Mesendoderm (in vitro differentiated cells): ENCODE data around the gene CAMTA1.

ENCODE experiments used
- DNase-seq: peaks from one replicate; pipeline ENCODE4 v3.0.0; 2013
- H2AK5ac ChIP-seq: 2 replicates; pipeline ENCODE4 v1.6.1; 2013; ENCODE audit warnings: low read length, inconsistent platforms
- H2BK120ac ChIP-seq: 2 replicates; pipeline ENCODE4 v1.6.1; 2013; ENCODE audit warnings: low read depth, mild to moderate bottlenecking, low read length, moderate library complexity, mixed read lengths
- H2BK15ac ChIP-seq: replicated peaks from 2 replicates; pipeline ENCODE4 v1.6.1; 2013; ENCODE audit warnings: low read depth, mild to moderate bottlenecking, moderate library complexity
- H2BK5ac ChIP-seq: 2 replicates; pipeline ENCODE4 v1.6.1; 2013; ENCODE audit warnings: low read length, inconsistent platforms
- H3K18ac ChIP-seq: 2 replicates; pipeline ENCODE4 v1.6.1; 2013; ENCODE audit warnings: mild to moderate bottlenecking, low read length, mixed read lengths
- H3K23ac ChIP-seq: one replicate; pipeline ENCODE4 v1.6.1; 2013; ENCODE audit warnings: low read length
- H3K27ac ChIP-seq: 2 replicates; pipeline ENCODE4 v1.5.1; 2013; ENCODE audit warnings: low read depth, mild to moderate bottlenecking, inconsistent platforms, low read length, moderate library complexity
- H3K27me3 ChIP-seq: 2 replicates; pipeline ENCODE4 v1.6.1; 2013; ENCODE audit warnings: low read length, control low read depth, mild to moderate bottlenecking, inconsistent platforms; ENCODE audit not compliant: insufficient read depth, poor library complexity
- H3K36me3 ChIP-seq: 2 replicates; pipeline ENCODE4 v1.6.1; 2013; ENCODE audit warnings: low read length, inconsistent platforms; ENCODE audit not compliant: control insufficient read depth, insufficient read depth
- H3K4ac ChIP-seq: one replicate; pipeline ENCODE4 v1.6.1; 2013; ENCODE audit warnings: low read depth, mild to moderate bottlenecking, low read length, moderate library complexity
- H3K4me1 ChIP-seq: 2 replicates; pipeline ENCODE4 v1.6.1; 2013; ENCODE audit warnings: low read depth, low read length, inconsistent platforms; ENCODE audit not compliant: control insufficient read depth
- H3K4me2 ChIP-seq: 2 replicates; pipeline ENCODE4 v1.6.1; 2013; ENCODE audit warnings: low read length
- H3K4me3 ChIP-seq: 2 replicates; pipeline ENCODE4 v1.5.1; 2013; ENCODE audit warnings: mild to moderate bottlenecking, low read length
- H3K56ac ChIP-seq: one replicate; pipeline ENCODE4 v1.6.1; 2013; ENCODE audit warnings: low read length
- H3K79me1 ChIP-seq: 2 replicates; pipeline ENCODE4 v1.6.1; 2013; ENCODE audit warnings: low read length, inconsistent platforms
- H3K79me2 ChIP-seq: 2 replicates; pipeline ENCODE4 v1.6.1; 2013; ENCODE audit warnings: mild to moderate bottlenecking, low read length; ENCODE audit not compliant: control insufficient read depth, insufficient read depth
- H3K9ac ChIP-seq: 2 replicates; pipeline ENCODE4 v1.6.1; 2013; ENCODE audit warnings: low read length, inconsistent platforms
- H4K5ac ChIP-seq: one replicate; pipeline ENCODE4 v1.6.1; 2013; ENCODE audit warnings: low read length
- H4K8ac ChIP-seq: one replicate; pipeline ENCODE4 v1.6.1; 2013; ENCODE audit warnings: low read depth, mild to moderate bottlenecking, control low read depth, low read length, moderate library complexity
- WGBS: extraction: QIAGEN DNeasy Blood & Tissue Kit; methylation state at CpG from one replicate; pipeline ENCODE4 v1.1.7; 2013; ENCODE audit warnings: low lambda C conversion rate, missing lambda C conversion rate; ENCODE audit not compliant: insufficient coverage; ENCODE audit errors: extremely low coverage; 5-methylcytosine and 5-hydroxymethylcytosine counted together

Gene CAMTA1

GRCh38 chr1:7719468-7720094 lies 934.3 kb downstream of the CAMTA1 start:
- no peak overlapping the region for H3K4ac ChIP-seq
- no peak overlapping the region for H3K4me3 ChIP-seq
- H3K27me3 ChIP-seq: no peaks in the 10 kb centered on the region
- no peak overlapping the region for H4K8ac ChIP-seq
- H2AK5ac ChIP-seq: no peak overlapping the region
- no peaks in the 10 kb centered on the region for H3K4me1 ChIP-seq
- no peak overlapping the region for H3K18ac ChIP-seq
- no CpG with 5 or more reads among the region's 8 CpGs for WGBS
- no peak for DNase-seq
- no peak overlapping the region for H2BK5ac ChIP-seq
- no peak overlapping the region for H2BK120ac ChIP-seq
- no peak overlapping the region for H3K4me2 ChIP-seq
- no peak overlapping the region for H4K5ac ChIP-seq
- no peak overlapping the region for H3K27ac ChIP-seq
- H2BK15ac ChIP-seq: no peak overlapping the region
- H3K9ac ChIP-seq: no peak overlapping the region
- no peak overlapping the region for H3K56ac ChIP-seq
- no peak overlapping the region for H3K23ac ChIP-seq
- no peaks in the 10 kb centered on the region for H3K36me3 ChIP-seq
- no peaks in the 10 kb centered on the region for H3K79me2 ChIP-seq
- H3K79me1 ChIP-seq: no peaks in the 10 kb centered on the region

GRCh38 chr1:7721940-7722669 lies 936.9 kb downstream of the CAMTA1 start:
- H2BK120ac ChIP-seq: no peak overlapping the region
- no peak overlapping the region for H4K5ac ChIP-seq
- H3K9ac ChIP-seq: no peak overlapping the region
- H3K79me2 ChIP-seq: no peaks in the 10 kb centered on the region
- H3K27ac ChIP-seq: no peak overlapping the region
- no peak overlapping the region for H3K23ac ChIP-seq
- no peak for DNase-seq
- H3K18ac ChIP-seq: no peak overlapping the region
- no peak overlapping the region for H2BK5ac ChIP-seq
- no peak overlapping the region for H3K4ac ChIP-seq
- H3K56ac ChIP-seq: no peak overlapping the region
- H4K8ac ChIP-seq: no peak overlapping the region
- H3K79me1 ChIP-seq: no peaks in the 10 kb centered on the region
- no peak overlapping the region for H3K4me2 ChIP-seq
- H3K4me1 ChIP-seq: no peaks in the 10 kb centered on the region
- H2AK5ac ChIP-seq: no peak overlapping the region
- no CpG with 5 or more reads among the region's 5 CpGs for WGBS
- H3K36me3 ChIP-seq: no peaks in the 10 kb centered on the region
- H3K4me3 ChIP-seq: no peak overlapping the region
- H2BK15ac ChIP-seq: no peak overlapping the region
- H3K27me3 ChIP-seq: no peaks in the 10 kb centered on the region

GRCh38 chr1:7722670-7723012 lies 937.4 kb downstream of the CAMTA1 start:
- Histone ChIP-seq H3K27me3 (no peaks in the 10 kb centered on the region), H2BK120ac (no peak overlapping the region), H3K9ac (no peak overlapping the region), H3K27ac (no peak overlapping the region), H3K23ac (no peak overlapping the region), H3K4me2 (no peak overlapping the region), H3K18ac (no peak overlapping the region), H3K4ac (no peak overlapping the region), H2AK5ac (no peak overlapping the region), H2BK15ac (no peak overlapping the region), H3K79me1 (no peaks in the 10 kb centered on the region), H4K5ac (no peak overlapping the region), H3K56ac (no peak overlapping the region), H2BK5ac (no peak overlapping the region), H4K8ac (no peak overlapping the region), H3K79me2 (no peaks in the 10 kb centered on the region), H3K36me3 (no peaks in the 10 kb centered on the region), H3K4me3 (no peak overlapping the region), H3K4me1 (no peaks in the 10 kb centered on the region)
- DNase-seq: no peak
- WGBS: no CpG with 5 or more reads among the region's 2 CpGs

GRCh38 chr1:7726623-7727022 lies 941.4 kb downstream of the CAMTA1 start:
- no peak overlapping the region for H4K8ac ChIP-seq
- no peak for DNase-seq

GRCh38 chr1:7727809-7728471 lies 942.7 kb downstream of the CAMTA1 start:
- H3K27me3 ChIP-seq: no peaks in the 10 kb centered on the region
- H4K8ac ChIP-seq: no peak overlapping the region
- no peak overlapping the region for H3K4me2 ChIP-seq
- no peak overlapping the region for H3K56ac ChIP-seq
- H2BK120ac ChIP-seq: no peak overlapping the region
- H3K4me3 ChIP-seq: no peak overlapping the region
- H3K79me2 ChIP-seq: no peaks in the 10 kb centered on the region
- no peak overlapping the region for H3K9ac ChIP-seq
- H2BK5ac ChIP-seq: no peak overlapping the region
- no peak overlapping the region for H2BK15ac ChIP-seq
- H4K5ac ChIP-seq: no peak overlapping the region
- no peaks in the 10 kb centered on the region for H3K79me1 ChIP-seq
- WGBS: no CpG with 5 or more reads among the region's 14 CpGs
- DNase-seq: no peak
- H2AK5ac ChIP-seq: no peak overlapping the region
- H3K36me3 ChIP-seq: no peaks in the 10 kb centered on the region
- H3K4ac ChIP-seq: no peak overlapping the region
- H3K4me1 ChIP-seq: no peaks in the 10 kb centered on the region
- H3K23ac ChIP-seq: no peak overlapping the region
- H3K18ac ChIP-seq: no peak overlapping the region
- H3K27ac ChIP-seq: no peak overlapping the region

More at GRCh38 chr1:7726623-7727022, 941.4 kb downstream of the CAMTA1 start:
- Histone ChIP-seq H3K4me3 (no peak overlapping the region), H3K18ac (no peak overlapping the region), H3K23ac (no peak overlapping the region), H3K27ac (no peak overlapping the region), H3K4me2 (no peak overlapping the region), H3K4ac (no peak overlapping the region), H2BK120ac (no peak overlapping the region), H3K79me1 (no peaks in the 10 kb centered on the region), H3K27me3 (no peaks in the 10 kb centered on the region), H3K4me1 (no peaks in the 10 kb centered on the region), H2AK5ac (no peak overlapping the region), H3K36me3 (no peaks in the 10 kb centered on the region), H3K56ac (no peak overlapping the region), H3K9ac (no peak overlapping the region), H2BK5ac (no peak overlapping the region), H3K79me2 (no peaks in the 10 kb centered on the region), H2BK15ac (no peak overlapping the region), H4K5ac (no peak overlapping the region)
- WGBS: no CpG with 5 or more reads among the region's 7 CpGs
